GM12891 (cell line): ENCODE results near the gene PRKACB.

ENCODE experiments used
- POLR2A ChIP-seq: IDR thresholded peaks from 2 replicates; pipeline ENCODE4 v1.6.1; 2011; ENCODE audit warnings: low read depth, low read length, control low read depth
- POLR2AphosphoS5 ChIP-seq: IDR thresholded peaks from 2 replicates; pipeline ENCODE4 v1.6.1; 2011; ENCODE audit warnings: low read depth, low read length, control low read depth

- TF ChIP-seq POLR2A (no peak), POLR2AphosphoS5 (no peak)
Measured at GRCh38 chr1:84164161-84164560, 20.1 kb downstream of the PRKACB start.
